GM12878 (cell line): ENCODE data around the gene HS3ST6.

Experiments
- ATF7 ChIP-seq: fragments of 450-650 bp; IDR thresholded peaks from 2 replicates; pipeline ENCODE4 v1.6.1; 2016; ENCODE audit warnings: low read depth, mild to moderate bottlenecking
- FOXM1 ChIP-seq: IDR thresholded peaks from 2 replicates; pipeline ENCODE4 v1.6.1; 2012; ENCODE audit warnings: low read depth, mild to moderate bottlenecking, inconsistent platforms, low read length, moderate library complexity
- KDM1A ChIP-seq: fragments of 200-600 bp; sonication (generic); IDR thresholded peaks from 2 replicates; pipeline ENCODE4 v1.6.1; 2016; ENCODE audit warnings: borderline replicate concordance
- NFIC ChIP-seq: IDR thresholded peaks from 2 replicates; pipeline ENCODE4 v1.6.1; 2012; ENCODE audit warnings: low read depth, mild to moderate bottlenecking, inconsistent platforms, low read length, moderate library complexity
- POLR2A ChIP-seq: IDR thresholded peaks from 2 replicates; pipeline ENCODE4 v1.6.1; 2011; ENCODE audit warnings: low read depth, mild to moderate bottlenecking, low read length
- ZZZ3 ChIP-seq: IDR thresholded peaks from 2 replicates; pipeline ENCODE4 v1.6.1; 2011; ENCODE audit warnings: low read depth; ENCODE audit not compliant: control insufficient read depth, insufficient read length
- TF ChIP-seq, protein P1 (sequence below), 3 experiments: IDR thresholded peaks in 2 of 3; conservative IDR thresholded peaks in 1 of 3; 2 replicates each; pipeline ENCODE4 v1.5.1; 2011; ENCODE audit warnings: low read depth in 3 of 3, low read length in 3 of 3, mild to moderate bottlenecking in 3 of 3, control low read depth in 2 of 3, moderate library complexity in 2 of 3, inconsistent platforms in 1 of 3, mixed read lengths in 1 of 3; ENCODE audit not compliant: control insufficient read depth in 2 of 3, insufficient read depth in 1 of 3; ENCODE audit errors: extremely low read depth in 1 of 3
- TF ChIP-seq, protein P2 (sequence below): IDR thresholded peaks from 2 replicates; pipeline ENCODE4 v1.6.1; 2011; ENCODE audit warnings: low read depth, low read length, improper control_type of control experiment, borderline replicate concordance

DNA sequence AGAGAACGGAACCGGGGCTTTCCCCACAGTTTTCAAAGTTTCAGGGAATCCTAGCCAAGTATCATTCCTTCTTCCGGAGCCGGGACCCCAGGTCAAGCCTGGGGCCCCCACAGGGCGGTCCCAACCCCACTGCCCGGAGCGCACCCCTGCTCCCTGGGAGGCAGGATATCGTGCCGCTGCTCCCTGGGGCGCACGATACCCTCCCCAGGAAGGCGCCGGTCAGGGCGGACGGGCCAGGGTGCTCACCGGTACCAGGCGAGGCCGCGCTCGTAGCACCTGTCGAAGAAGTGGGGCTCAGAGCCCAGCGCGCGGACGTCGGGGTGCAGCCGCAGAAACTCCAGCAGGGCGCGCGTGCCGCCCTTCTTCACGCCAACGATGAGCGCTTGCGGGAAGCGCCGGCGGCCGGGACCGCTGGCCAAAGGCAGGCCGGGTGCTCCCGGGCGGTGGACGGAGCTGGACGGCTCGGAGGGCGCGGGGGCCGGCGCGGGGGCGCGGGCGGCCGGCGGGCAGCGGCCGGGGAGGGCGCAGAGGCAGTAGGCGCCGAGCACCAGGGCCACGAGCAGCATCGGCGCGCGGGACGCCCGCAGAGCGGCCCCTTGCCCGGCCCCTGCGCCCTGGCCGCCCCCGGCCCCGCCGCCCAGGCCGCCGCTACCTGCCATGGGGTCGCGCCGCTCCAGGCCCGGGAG, 407 bp downstream of the HS3ST6 start:
- TF ChIP-seq POLR2A (no peak), FOXM1 (no peak), KDM1A (no peak), ZZZ3 (no peak), ATF7 (no peak), NFIC (no peak)
- TF ChIP-seq, protein P1, sequence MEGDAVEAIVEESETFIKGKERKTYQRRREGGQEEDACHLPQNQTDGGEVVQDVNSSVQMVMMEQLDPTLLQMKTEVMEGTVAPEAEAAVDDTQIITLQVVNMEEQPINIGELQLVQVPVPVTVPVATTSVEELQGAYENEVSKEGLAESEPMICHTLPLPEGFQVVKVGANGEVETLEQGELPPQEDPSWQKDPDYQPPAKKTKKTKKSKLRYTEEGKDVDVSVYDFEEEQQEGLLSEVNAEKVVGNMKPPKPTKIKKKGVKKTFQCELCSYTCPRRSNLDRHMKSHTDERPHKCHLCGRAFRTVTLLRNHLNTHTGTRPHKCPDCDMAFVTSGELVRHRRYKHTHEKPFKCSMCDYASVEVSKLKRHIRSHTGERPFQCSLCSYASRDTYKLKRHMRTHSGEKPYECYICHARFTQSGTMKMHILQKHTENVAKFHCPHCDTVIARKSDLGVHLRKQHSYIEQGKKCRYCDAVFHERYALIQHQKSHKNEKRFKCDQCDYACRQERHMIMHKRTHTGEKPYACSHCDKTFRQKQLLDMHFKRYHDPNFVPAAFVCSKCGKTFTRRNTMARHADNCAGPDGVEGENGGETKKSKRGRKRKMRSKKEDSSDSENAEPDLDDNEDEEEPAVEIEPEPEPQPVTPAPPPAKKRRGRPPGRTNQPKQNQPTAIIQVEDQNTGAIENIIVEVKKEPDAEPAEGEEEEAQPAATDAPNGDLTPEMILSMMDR (IDR thresholded peaks at IDR 0.05 in 2 of 3, conservative IDR thresholded peaks at IDR 0.05 in 1 of 3; ENCODE audit: control insufficient read depth in 2 of 3, extremely low read depth in 1 of 3, insufficient read depth in 1 of 3, low read depth in 3 of 3, low read length in 3 of 3), result no peak
- TF ChIP-seq, protein P2, sequence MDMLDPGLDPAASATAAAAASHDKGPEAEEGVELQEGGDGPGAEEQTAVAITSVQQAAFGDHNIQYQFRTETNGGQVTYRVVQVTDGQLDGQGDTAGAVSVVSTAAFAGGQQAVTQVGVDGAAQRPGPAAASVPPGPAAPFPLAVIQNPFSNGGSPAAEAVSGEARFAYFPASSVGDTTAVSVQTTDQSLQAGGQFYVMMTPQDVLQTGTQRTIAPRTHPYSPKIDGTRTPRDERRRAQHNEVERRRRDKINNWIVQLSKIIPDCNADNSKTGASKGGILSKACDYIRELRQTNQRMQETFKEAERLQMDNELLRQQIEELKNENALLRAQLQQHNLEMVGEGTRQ, result no peak
